Measurements from ENCODE around the gene MR1.
A peak's percentile ranks its signal among the peaks of the same experiment; 100 is the strongest.

MR1 gene

DNA sequence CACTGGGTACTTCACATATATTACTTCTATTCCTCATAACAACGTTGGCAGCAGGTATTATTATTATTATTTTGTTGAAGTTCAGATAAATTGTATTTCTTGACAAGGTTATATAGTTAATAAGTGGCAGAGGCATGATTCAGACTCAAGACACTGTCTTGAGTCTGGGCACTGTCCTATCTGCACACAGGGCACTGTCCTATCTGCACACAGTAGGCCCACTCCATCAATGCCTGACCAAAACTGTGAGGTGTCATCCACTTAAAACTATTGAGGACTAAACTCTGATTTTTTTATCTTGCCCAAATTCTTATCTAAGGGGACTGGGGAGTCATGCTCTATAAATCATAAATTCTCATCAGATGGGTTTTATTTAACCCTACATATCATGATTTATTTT, 30.9 kb downstream of the MR1 start:
- ATAC-seq: no peak

- ATAC-seq: no peak
These were observed 39.9 kb downstream of the MR1 start for GRCh38 chr1:181073638-181074037.

GRCh38 chr1:181075766-181076350, 42.1 kb downstream of the MR1 start:
- no peak for ATAC-seq

DNA sequence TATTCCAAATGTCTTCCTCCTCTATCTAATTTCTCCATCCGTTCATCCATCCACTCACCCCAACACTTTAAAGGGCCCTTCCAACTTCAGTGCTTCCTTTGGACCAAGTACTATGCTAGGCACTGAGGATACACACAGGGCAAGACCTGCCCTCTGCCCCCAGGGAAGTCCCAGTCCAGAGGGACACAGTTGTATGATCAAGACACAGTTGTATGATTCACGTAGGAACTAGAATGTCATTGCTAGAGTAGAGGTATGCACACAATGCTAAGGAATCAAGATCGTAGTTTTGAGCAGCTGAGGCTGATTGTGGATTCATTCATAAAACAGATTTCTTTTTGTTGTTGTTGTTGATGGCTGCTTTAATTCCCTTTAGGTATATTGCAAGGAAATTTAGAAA, 43.1 kb downstream of the MR1 start:
- no peak for ATAC-seq

GRCh38 chr1:181077576-181078242, 43.9 kb downstream of the MR1 start:
- no peak for ATAC-seq

DNA sequence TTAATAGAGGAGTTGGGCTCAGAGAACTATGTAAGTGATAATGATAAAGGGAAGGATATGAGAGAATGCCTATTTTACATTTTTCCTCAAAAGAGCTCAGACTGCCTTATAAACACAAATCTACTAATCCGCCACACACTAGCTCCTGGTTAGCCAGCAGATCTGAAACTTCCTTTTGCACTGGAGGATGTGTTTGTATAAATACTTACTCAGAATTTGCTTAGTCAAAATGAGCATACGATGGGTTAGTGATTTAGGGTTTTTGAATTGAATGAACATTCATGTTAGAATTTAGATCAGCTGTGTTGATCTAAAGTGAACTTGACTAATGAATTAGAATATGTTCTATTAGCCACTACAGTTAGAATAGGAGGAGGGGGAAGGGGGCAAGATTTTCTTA, 45.6 kb downstream of the MR1 start:
- ATAC-seq: peak; percentile 23 to 50

GRCh38 chr1:181079920-181080319, 46.1 kb downstream of the MR1 start:
- ATAC-seq: no peak

DNA sequence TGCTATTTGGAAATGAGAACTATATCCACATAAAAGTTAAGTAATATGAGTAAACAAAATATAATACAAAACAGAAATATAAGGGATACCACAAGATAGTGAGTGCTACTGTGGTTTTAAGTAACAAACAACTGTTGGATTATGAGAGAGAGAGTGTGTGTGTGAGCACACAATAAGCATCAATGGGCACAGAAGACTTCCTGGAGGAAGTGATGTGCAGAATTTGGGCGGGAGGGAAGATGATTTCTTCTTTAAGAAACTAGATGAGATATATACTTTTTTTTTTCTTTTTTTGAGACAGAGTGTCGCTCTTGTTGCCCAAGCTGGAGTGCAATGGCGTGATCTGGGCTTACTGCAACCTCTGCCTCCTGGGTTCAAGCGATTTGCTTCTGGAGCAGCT, 46.8 kb downstream of the MR1 start:
- ATAC-seq: no peak

DNA sequence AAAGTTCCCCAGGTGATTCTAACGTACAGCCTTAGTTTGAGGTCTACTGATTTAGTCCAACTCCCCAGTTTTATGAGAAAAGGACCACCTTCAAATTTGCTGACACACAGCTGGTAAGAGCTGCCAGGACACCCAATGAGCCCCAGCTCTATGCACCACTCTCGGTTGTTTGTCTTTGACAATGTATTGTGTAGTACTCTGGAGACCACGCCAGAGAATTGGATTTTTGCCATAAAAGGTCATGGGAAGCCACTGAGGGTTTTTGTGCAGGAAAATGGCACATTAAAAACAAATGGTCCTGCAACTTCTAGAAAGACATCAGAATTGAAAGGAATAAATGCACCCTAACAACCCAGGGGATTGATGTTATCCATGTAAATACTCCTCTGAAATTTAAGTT, 47.6 kb downstream of the MR1 start:
- ATAC-seq: no peak

DNA sequence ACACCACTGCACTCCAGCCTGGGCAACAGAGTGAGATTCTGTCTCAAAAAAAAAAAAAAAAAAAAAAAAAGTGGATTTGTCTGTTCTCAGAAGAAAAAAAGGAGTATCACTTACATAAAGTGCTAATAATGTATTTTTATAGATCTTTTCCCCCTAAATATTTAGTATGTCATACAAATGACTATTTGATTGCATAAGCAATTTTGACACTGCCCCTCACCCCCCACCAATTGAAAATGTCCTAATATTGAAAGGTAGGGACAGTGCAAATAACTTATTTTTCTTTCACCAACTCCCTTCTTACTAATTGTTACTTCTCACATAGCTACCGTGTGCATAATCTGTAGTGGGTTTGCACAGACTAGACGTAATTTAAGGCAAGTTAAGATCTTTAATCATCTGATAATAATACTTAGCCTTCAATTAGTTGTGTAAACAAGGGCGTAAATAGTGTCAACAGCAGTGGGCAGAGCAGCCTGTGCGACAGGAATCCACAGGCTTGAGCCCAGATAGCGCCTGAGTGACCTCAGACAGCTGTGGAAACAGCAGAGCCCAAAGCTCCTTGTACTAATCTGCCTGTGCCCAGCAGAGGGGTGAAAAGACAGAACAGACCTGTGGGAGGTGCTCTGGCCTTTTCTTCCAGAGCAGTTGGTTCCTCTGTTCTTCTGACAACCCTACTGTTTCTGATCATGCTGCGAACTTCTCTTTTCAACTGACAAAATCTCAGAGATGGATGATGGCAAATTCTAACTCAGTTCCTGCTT, 50.2 kb downstream of the MR1 start:
- peak; percentile 37 to 44 for ATAC-seq

GRCh38 chr1:181084606-181084969, 50.8 kb downstream of the MR1 start:
- no peak for ATAC-seq

DNA sequence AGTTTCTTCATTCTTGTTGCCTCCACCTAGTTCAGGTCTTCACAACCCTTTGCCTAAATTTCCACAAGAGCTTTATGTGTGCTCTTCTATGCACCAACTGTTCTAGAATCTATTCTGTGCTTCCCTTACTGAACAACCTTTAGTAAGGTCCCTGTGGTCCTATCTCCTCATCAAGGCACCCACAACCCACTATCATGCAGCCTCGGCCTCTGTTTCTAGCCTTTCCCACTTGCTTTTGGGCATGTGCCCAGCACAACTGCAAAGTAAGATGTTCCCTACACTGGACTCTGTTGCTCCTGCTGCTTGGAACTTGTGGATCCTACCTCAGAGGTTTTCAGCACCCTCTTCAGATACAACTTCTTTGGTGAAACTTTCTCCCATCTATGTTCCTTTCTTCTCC, 52.3 kb downstream of the MR1 start:
- no peak for ATAC-seq

DNA sequence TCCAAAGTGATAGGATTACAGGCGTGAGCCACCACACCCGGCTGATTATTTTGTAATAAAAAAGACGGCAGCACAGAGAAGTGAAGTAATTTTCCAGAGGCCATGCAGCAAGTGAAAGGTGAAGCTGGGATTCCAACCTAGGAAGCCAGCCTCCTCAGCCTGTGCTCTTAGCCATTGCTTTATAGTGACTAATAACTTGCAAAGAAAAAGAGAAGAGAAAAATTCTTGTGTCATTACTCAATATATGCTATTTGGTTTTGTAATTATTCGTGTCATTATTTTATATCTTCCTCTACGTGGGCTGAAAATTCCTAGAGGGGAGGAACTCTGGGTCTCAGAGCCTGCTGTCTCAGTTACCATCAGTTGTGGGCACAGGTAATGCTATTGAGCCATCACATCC, 53.1 kb downstream of the MR1 start:
- ATAC-seq: no peak

DNA sequence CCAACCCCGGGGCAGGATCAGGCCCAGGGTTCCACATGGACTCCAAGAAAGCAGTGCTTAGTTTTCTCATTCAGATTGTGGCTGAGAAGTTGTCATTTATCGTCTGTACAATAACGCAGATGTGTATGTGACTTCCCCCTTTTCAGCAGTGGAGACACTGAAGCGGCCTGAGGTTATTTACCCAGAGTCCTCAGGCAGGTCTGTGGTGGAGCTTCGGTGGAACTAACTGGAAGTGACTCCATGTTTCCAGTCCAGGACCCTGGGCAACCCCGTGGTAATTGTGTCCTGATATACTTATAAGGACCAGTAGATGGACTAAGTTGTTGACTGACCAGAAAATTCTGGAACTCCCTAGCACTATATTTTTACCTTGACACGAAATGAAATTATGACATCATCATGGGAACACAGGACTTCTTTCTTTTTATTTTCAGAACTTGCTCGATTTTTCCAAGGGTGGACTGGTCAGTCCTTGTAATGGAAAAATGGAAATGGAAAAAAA, 53.7 kb downstream of the MR1 start:
- no peak for ATAC-seq

GRCh38 chr1:181088079-181089016, 54.6 kb downstream of the MR1 start, which contains the start of gene IER5:
Gene IER5, plus strand, starts transcription at chr1:181088700. Its CDS starts 203 bp downstream, at chr1:181088903.
- peak; percentile 81 to 84 for ATAC-seq

GRCh38 chr1:181089017-181089675, 55.4 kb downstream of the MR1 start:
- peak in 1 of 2 donors; percentile 4 for ATAC-seq

GRCh38 chr1:181089676-181090544, 56.1 kb downstream of the MR1 start:
- ATAC-seq: peak; percentile 54 to 55

DNA sequence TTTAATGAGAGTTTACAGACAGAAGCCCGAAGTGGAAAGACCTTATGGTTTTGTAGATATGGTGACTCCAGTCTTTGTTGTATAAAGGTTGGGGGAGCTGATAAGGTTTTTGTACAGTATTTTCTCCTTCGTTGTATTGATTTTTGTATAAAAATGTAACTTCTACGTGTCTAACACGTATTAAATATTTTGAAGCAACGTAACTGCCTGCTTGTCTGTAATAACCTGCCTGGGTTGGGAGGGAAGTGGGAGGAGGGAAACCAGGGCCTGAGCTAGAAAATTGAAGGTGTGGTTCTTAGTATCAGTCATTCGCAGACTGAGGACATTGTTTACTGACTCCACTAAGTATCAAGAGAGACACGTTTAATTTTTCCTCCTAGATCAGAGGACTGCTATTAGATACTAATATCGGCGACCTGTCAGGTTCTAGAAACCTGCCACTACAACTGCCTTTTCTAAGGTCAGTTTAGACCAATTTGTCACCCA, 56.9 kb downstream of the MR1 start:
- peak; percentile 26 to 31 for ATAC-seq

DNA sequence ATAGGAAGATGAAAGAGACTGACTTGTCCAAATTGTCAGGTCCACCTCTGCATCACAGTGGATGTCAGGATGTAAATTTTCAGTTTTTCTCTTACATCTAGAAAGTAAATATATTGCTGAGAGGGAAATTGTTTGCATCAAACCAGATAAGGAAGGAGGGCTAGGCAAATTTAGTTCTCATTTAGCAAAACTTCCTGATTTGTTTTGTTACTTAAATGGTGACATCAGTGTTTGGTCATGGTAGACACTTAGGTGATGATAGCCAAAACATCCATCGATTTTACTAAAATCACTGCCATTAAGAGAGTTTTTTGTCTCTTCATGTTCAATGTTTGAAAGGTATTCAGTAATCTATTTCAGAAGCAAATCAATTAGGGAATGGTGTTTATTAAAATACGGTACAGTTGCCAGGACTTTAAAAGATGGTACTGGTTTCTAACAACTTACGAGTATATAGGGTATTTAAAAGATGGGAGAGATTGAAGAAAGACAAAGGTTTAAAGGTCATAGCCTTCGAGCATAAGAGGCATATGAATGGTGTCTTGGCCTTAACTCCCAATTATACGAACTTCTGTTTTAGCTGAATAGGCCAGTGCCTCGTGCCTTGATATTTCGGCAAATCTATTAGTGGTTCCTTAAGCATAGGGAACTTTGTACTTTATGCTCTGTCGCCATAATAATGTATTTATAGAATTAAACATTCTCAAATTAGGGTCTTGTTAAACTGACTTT, 57.7 kb downstream of the MR1 start:
- ATAC-seq: no peak

- ATAC-seq: no peak
These were observed 58.3 kb downstream of the MR1 start for GRCh38 chr1:181092056-181092455.
